ENCODE results near the gene SPATS2. TPM values are rescaled to one million over a fixed set of nuclear protein-coding genes. Genes with fewer than 3 reads are reported as not detected.

Gene SPATS2
- total RNA-seq, 1 donor from 2014 or later, result 5.9 TPM

DNA sequence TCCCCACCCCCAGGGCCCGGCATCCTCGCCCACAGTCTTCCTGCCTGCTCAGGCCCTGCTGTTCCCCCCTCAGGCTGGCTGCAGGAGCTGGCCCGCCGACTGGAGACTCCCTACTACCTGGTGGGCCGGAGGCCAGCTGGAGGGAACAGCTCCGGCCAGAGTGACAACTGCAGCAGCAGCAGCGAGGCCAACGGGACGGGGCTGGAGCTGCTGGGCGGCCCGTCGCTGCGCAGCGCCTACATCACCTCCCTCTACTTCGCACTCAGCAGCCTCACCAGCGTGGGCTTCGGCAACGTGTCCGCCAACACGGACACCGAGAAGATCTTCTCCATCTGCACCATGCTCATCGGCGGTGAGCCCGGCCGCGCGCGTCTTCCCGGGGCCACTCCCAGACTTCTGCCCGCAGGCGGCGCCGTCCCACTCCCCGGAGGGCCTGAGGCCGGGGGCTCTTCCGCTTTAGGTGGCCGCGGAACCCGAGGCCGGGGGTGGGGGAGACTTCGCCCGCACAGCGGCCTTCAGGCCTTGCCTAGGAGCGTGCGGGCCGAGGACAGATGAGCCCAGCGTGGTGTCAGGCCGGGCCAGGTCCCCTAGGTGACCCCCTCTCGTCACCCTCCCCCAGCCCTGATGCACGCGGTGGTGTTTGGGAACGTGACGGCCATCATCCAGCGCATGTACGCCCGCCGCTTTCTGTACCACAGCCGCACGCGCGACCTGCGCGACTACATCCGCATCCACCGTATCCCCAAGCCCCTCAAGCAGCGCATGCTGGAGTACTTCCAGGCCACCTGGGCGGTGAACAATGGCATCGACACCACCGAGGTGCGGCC is 181.8 kb downstream of the SPATS2 start:
- Histone ChIP-seq H3K27ac (replicated peaks) (no peak overlapping the region), H3K36me3 (no peaks in the 10 kb centered on the region), H3K27me3 (ENCODE audit: low read depth) (peaks cover 52% of the 10 kb centered on the region), H3K4me1 (peaks cover 34% of the 10 kb centered on the region), H3K4me3 (peak overlapping the region; percentile 65), H3K9me3 (replicated peaks) (no peaks in the 10 kb centered on the region)
- DNase-seq, result no peak
- intact Hi-C loops (cut with micrococcal nuclease), result no loop called here
- TF ChIP-seq CTCF (IDR thresholded peaks at IDR 0.05; ENCODE audit: borderline replicate concordance), result peak; percentile 61

DNA sequence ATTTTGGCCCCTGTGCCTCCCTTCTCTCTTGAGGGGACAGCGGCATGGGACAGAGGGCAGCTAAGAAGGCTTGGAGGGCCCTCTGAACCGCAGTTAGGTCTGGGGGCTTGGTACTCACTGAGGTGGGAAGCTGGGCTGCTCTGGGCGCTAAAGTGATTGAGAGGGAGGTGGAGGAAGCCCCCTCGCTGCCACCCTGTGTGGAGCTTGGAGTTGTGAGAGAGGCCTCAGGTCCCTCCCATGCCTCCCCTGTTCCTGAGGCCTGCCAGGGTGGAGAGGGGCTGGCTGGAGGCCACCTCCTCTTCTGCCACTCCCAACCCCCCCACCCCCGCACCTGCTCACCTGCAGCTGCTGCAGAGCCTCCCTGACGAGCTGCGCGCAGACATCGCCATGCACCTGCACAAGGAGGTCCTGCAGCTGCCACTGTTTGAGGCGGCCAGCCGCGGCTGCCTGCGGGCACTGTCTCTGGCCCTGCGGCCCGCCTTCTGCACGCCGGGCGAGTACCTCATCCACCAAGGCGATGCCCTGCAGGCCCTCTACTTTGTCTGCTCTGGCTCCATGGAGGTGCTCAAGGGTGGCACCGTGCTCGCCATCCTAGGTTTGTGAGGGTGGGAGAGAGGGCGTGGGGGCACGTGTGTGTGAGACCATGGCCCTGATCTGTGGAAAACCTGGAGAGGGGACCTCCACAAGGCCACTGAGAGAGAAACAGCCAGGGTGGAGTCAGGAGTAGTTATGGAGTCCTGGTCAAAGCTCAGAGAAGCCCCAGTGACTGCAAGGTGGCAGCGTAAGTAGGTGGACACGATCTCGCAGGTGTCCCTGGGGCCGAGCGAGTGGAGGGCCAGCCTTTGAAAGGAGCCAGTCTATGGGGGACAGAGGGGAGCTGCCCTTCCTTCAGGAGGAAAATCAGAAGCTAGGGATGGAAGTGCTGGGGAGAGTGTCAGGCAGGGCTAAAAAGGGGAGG is 182.8 kb downstream of the SPATS2 start:
- no peak for TF ChIP-seq CTCF (IDR thresholded peaks at IDR 0.05; ENCODE audit: borderline replicate concordance)
- no peaks in the 10 kb centered on the region for H3K36me3 ChIP-seq
- peak overlapping the region; percentile 65 for H3K4me3 ChIP-seq
- peaks cover 51% of the 10 kb centered on the region for H3K27me3 ChIP-seq (ENCODE audit: low read depth)
- DNase-seq, result no peak
- H3K27ac ChIP-seq (replicated peaks), result no peak overlapping the region
- H3K4me1 ChIP-seq, result peaks cover 34% of the 10 kb centered on the region
- intact Hi-C loops (cut with micrococcal nuclease), result no loop called here
- H3K9me3 ChIP-seq (replicated peaks), result no peaks in the 10 kb centered on the region

GRCh38 chr12:49550693-49551252 is 183.5 kb downstream of the SPATS2 start:
- DNase-seq, result no peak
- peaks cover under 1% of the 10 kb centered on the region for H3K36me3 ChIP-seq
- no peaks in the 10 kb centered on the region for H3K9me3 ChIP-seq (replicated peaks)
- H3K27me3 ChIP-seq (ENCODE audit: low read depth), result peaks cover 44% of the 10 kb centered on the region
- intact Hi-C loops (cut with micrococcal nuclease), result no loop called here
- no peak overlapping the region for H3K27ac ChIP-seq (replicated peaks)
- TF ChIP-seq CTCF (IDR thresholded peaks at IDR 0.05; ENCODE audit: borderline replicate concordance), result no peak
- peaks cover 34% of the 10 kb centered on the region for H3K4me1 ChIP-seq
- H3K4me3 ChIP-seq, result no peak overlapping the region

DNA sequence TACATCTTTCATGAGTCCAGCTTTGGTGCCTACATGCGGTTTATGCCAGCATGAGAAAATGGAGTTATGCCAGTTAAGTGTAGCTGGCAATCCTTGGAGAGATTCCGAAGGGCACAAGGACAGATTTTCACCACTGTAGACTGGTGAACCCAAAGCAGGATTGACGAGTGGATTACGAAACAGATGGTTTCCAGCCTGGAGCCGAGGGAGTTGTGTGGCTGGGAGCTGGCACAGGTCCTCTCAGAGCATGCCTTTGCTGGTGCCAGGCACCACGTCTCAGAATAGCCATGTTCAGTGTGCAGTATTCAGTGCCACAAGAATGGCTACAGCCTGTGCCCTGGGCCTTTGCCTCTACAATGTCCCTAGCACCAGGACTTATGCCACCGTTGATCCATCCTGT is 184.8 kb downstream of the SPATS2 start:
- H3K9me3 ChIP-seq (replicated peaks), result no peaks in the 10 kb centered on the region
- H3K27me3 ChIP-seq (ENCODE audit: low read depth), result peaks cover 31% of the 10 kb centered on the region
- intact Hi-C loops (cut with micrococcal nuclease), result no loop called here
- TF ChIP-seq CTCF (IDR thresholded peaks at IDR 0.05; ENCODE audit: borderline replicate concordance), result no peak
- peaks cover 13% of the 10 kb centered on the region for H3K36me3 ChIP-seq
- peak overlapping the region; percentile 76 for H3K27ac ChIP-seq (replicated peaks)
- H3K4me1 ChIP-seq, result peaks cover 34% of the 10 kb centered on the region
- no peak overlapping the region for H3K4me3 ChIP-seq
- peak; percentile 56 for DNase-seq

GRCh38 chr12:49552425-49552824 is 185.2 kb downstream of the SPATS2 start:
- H3K36me3 ChIP-seq, result peaks cover 17% of the 10 kb centered on the region
- H3K4me1 ChIP-seq, result peaks cover 35% of the 10 kb centered on the region
- peak overlapping the region; percentile 76 for H3K27ac ChIP-seq (replicated peaks)

More at GRCh38 chr12:49552425-49552824, 185.2 kb downstream of the SPATS2 start:
- TF ChIP-seq CTCF (IDR thresholded peaks at IDR 0.05; ENCODE audit: borderline replicate concordance), result no peak
- no peak for DNase-seq
- intact Hi-C loops (cut with micrococcal nuclease), result no loop called here
- peaks cover 27% of the 10 kb centered on the region for H3K27me3 ChIP-seq (ENCODE audit: low read depth)
- no peak overlapping the region for H3K4me3 ChIP-seq
- no peaks in the 10 kb centered on the region for H3K9me3 ChIP-seq (replicated peaks)
